NAMALWA (cell line): Measurements from ENCODE around the gene PTPRE.

Experiments
- DNase-seq: peaks from one replicate; pipeline ENCODE4 v3.0.0-alpha.2; 2015; ENCODE audit warnings: low spot score

PTPRE gene

DNA sequence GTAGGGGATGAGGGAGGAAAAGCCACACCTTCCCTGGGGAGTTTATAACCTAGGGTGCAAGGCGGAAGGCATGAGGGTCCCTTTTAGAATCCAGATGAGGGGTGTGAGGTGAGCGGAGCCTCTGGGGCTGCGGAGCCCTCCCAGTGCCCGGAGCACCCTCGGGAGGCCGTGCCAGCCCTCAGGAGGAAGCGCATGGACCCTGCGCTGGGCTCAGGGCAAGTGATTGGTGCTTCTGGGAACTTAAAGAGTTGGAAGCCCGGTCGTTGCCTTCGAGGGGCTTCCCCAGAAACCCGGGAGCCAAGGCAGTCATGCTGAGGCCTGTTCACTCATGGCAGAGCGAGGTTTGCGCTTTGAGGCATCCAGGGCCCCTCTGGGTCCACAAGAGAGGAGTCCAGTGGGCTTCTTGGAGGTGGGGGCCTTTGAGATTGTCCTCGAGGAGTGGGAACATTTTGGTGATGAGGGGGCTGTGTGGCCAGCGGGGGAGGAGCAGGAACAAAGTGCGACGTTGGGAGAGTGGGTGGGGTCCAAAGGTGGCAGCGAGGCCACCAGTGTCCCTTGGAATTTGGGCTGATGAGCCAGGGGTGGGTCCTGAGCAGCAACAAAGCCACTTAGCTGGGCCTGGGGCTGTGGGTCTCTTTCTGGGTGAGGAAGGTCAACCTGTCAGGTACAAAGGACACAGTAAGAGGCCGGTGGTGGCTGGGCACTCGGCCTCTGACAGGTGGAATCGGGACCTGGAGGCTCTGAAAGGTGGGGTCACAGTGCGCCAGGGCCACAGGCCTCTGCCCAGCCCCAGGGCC lies 139.5 kb downstream of the PTPRE start:
- no peak for DNase-seq

DNA sequence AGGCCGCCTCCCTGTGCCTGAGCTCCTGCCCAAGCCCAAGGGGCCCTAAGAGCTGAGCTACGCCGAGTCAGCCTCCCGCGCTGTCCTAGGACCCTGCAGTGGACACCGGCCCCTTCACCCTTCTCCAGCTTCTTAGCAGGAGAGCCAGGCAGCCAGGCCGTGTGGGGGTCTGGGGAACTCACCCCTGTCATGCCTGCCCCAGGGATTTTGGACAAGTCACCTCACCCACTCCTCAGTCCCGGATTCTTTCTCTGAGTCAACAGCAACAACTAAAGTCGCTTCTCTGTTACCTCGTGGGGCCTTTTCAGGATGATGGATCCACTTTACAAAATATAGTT lies 140.0 kb downstream of the PTPRE start:
- no peak for DNase-seq

DNA sequence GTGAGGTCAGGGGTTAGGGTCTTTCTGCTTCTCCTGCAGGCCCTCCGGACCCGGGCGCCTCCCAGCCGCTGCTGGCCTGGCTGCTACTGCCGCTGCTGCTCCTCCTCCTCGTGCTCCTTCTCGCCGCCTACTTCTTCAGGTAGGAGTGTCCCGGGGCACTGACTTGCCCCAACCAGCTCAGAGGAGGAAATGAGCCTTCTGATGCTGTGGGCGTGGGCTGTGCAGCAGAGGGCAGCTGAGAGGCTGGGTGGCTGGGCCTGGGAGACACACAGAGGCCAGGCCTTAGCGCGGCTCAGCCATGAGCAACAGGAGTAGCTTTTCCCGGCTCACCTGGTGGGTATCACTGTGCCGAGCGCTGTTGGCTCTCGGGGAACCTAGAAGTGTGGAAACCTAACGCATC lies 140.4 kb downstream of the PTPRE start:
- peak; percentile 91 for DNase-seq

DNA sequence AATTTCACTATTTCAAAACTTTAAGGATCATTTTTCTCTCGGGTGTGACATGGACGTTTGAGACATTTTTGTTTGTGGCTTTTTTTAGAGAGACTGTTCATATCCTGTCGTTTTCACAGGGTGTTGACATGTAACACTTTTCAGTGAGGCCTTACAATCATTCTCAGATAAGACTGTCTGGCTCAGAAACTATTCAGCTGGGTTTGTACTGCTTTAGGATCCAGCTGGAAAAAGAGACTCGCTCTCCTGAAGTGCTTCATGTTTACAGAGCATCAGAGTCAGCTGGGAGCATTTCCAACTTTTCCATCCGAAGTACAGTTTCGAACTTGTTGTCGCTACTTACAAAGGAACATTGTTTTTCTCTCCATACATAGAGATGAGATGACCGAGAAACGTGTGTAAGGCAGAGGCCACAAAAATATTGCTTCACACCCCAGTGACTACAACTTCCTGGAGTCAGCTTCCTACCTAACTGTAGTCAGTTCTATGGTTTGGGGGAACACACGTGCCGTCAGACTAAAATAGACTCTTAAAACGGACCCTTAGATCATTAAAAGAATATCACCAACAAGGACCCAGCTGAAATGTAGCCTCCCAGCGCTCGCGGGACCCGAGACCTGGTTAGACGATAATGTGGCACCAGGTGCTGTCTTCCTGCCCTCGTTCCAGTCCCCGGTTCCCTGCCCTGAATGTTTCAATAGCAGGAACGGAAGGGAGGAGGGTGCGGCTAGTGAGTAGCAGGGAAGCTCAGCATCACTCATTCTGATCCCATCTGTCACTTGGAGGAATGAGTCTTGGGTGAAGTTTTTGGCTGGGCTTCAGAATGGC lies 141.3 kb downstream of the PTPRE start:
- peak; percentile 60 for DNase-seq

DNA sequence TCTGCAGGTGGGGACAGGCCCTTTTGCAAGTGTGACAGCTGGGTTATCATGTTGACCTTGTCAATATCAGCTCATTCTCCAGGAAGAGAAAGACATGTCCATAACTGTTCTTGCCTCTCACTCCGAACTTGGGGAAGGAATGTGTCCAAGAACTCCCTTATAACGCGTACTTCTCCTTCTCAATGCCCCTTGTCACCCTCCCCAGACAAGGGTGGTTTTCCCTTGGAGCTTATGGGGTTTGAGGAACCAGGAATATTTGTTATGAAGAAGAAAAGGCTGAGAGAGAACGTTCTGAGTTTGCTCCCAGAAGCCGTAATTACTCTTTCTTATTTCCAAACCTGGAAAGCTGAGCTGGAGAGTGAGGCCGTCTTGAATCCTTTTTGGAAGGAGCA lies 141.9 kb downstream of the PTPRE start:
- no peak for DNase-seq

DNA sequence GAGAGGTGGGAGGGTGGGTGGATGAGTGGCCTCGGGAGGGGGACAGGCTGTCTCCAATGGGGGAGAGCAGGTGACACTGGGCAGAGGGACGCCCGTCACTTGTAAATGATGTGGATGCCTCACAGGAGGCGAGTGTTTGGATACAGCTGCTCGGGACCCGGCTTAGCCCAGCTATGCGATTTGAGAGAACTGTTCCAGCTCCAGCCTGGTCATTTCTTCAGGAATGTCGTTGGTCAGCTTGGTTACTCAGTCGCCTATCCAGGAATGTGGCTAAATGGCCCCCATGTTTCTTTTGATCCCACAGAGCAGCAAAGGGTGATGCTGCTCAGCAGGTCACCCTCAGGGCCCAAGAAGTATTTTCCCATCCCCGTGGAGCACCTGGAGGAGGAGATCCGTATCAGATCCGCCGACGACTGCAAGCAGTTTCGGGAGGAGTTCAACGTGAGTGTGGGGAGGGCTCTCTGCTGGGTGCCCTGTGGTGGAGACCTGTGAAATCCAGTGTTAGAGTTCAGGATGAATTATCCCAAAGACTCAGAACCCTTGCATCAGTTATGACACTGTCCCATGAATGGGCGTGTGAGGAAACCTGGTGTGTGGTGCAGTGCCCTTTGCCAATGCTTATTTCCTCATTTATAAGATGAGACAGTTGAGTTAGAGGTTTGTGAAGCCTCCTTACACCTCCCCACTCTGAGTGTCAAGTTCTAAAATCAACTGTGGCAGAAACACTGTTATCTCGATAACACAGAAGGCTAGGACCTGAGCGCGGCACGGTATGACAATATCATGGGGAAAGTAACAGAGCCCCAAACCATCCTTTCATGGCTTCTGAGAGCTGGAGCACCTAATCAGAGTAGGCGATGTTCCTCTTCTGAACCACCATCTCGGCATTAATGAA lies 142.6 kb downstream of the PTPRE start:
- no peak for DNase-seq

DNA sequence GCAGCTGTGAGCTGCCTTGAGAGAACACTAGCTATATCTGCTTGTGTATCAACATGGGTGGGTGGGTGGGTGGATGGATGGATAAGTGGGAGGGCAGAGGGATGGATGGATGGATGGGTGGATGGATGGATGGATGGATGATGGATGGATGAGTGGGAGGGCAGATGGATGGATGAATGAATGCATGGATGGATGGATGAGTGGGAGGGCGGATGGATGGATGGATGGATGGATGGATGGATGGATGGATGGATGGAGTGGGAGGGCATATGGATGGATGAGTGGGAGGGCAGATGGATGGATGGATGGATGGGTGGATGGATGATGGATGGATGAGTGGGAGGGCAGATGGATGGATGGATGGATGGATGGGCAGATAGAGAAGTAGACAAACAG lies 143.2 kb downstream of the PTPRE start:
- no peak for DNase-seq

DNA sequence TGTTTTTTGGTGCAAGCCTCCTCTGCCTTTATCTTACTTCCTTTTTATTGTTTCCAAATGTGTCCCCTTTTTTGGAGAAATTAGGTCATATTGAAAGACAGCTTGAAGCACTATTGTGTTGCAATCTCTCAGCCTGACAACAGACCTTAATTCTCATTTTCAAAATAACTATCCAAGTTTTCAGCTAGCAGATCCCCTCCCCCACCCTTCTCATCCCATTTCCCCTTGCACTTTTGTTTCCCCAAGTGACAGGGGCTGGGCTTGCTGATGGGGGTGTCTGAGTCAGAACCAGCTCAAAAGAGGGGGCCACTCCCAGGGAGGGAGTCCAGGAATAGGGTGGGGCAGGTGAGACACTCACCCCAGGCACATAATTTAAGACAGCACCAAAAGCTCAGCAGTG lies 144.0 kb downstream of the PTPRE start:
- DNase-seq: no peak

DNA sequence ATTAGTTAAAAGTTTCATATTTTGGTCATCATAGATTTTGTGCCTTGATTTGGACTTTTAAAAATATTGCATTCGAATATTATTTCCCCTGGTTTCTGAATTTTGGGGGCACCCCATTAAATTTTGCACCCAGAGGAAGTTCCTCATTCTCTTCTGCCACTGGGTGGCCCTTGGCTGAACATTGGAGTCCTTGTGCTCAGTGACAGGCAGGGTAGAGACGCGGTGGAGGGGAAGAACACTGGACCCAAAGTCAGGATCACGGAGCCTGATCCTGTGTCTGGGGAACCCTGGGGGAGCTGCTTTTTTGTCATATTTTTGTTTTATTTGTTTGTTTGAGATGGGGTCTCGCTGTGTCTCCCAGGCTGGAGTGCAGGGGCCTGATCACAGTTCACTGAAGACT lies 144.6 kb downstream of the PTPRE start:
- no peak for DNase-seq

DNA sequence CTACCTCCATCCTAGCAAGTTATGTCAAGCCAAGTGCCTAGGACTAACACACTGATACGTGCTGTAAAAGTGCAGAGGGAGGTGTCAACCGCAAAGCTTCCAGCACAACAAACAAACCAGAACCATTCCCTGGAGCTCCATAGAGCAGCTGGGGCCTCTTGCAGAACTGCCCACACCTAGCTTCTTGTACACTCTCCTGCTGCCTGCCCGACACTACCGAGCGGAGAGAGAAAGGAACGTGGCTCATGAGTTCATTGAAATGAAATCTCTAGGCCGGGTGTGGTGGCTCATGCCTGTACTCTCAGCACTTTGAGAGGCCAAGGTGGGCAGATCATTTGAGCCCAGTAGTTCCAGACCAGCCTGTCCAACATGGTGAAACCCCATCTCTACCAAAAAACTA lies 145.8 kb downstream of the PTPRE start:
- no peak for DNase-seq

DNA sequence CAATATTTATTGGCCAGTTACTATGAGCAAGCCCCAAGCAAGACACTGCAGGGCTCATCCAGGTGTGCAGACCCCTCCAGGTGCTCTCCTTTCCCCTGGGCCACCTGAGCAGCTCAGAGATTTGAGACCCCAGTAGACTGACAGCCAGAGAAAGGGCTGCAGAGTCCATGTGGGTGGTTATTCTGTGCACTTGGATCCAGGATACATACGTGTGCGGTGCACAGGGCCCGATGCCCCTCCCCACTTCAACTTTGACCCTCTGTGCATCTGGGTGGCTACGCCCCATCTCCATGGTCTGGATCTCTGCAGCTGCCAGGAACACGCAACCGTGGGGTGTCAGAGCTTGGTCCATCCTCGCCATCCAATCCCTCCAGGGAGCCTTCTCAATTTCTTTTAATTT lies 146.5 kb downstream of the PTPRE start:
- DNase-seq: no peak

DNA sequence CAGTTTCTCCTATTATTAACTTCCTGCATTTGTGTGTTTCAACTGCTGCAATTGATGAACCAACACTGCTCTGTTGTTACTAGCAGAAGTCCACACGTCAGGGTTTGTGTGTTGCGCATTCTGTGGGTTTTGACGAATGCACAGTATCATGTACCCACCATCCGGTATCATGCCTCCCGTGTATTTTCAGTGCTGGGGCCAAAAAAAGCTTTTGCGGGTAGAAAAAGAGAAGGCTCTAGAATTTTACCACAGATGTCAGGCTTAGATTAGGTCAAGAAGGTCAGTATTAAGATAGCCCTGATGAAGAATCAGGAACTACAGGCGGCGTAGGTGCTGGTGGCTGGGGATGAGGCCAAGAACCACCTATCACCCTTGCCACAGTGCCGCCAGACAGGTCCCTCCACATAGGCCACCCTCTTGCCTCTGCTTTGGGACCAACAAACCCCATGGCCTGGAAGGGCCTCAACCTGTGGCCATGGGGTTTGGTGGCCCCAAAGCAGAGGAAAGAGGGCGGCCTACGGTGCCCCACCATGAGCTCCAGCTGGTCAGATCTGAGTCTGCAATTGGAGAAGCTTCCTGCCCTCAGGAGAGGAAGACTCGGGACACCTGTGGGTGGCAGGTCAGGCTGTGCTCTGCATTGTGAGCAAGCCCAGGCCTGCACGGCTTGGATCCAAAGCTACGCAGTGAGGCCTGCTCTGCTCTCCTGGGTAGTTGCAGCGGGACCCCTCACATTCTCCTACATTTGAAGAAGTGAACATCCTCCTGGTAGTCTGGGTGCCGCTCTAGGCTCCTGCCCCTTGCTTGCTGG lies 147.5 kb downstream of the PTPRE start:
- DNase-seq: no peak

DNA sequence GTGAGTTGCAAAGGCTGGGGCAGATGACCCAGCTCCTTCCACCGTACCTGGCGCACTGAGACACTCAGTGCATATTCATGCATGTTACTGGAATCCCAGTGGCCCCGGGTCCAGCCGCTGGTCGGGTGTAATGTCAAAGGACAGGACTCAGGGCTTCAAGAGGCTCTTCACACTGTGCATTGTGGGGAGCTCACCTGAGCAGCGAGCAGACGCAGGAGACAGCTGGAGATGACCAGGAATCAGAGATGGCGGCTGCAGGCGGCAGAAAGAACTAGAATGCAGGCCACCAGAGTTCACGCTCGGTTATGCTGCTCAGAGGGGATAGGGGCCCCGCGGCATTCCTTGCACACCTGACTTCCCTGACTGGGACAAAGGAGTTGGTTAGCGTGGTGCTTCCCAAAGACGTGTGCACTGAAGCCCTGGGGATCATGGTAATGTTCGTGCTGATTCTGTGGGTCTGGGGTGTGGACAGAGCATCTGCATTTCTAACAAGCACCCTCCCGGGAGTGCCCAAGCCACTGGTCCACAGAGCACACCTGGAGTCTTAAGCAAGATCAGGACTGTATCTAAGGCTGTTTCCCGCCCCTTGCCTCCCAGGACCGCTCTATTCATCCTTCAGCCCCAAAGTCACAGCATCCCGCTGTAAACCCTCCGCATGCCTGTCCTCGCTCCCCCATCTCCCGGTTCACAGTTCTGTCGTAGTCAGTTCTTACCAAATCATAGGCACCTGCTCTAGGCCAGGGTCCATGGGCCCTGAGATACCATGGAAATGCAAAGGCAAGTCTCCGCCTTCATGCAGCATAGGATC lies 148.4 kb downstream of the PTPRE start:
- no peak for DNase-seq

DNA sequence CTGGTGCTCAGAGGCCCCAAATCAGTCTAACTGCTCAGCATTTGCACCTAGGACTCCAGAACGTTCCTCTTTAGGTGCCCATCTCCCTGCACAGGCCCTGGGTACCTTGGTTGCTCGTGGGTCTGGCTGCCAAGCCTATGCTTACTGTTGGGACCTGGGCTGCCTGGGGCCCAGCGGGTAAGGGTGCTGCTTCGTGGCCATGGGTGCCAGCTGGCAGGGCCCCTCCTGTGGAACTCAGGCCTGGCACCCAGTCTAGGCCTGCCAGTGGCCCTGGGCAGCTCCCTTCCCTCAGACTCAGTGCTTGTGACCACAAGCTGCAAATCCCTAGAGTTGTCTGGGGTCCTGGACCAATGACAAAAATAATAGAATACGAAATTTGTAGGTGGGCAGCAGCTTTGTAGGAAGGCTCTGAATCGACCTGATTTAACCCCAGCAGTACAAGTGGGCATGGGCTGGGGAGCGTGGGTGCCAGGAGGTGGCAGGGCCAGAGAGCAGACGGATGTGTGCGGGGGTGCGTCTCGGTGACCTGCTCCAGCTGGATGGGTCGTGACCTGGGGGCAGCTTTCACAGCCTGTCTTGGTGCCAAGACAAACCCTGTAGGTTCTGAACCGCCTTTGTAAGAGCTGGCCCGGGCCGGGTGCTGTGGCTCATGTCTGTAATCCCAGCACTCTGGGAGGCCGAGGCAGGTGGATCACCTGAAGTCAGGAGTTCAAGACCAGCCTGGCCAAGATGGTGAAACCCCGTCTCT lies 149.6 kb downstream of the PTPRE start:
- DNase-seq: no peak

DNA sequence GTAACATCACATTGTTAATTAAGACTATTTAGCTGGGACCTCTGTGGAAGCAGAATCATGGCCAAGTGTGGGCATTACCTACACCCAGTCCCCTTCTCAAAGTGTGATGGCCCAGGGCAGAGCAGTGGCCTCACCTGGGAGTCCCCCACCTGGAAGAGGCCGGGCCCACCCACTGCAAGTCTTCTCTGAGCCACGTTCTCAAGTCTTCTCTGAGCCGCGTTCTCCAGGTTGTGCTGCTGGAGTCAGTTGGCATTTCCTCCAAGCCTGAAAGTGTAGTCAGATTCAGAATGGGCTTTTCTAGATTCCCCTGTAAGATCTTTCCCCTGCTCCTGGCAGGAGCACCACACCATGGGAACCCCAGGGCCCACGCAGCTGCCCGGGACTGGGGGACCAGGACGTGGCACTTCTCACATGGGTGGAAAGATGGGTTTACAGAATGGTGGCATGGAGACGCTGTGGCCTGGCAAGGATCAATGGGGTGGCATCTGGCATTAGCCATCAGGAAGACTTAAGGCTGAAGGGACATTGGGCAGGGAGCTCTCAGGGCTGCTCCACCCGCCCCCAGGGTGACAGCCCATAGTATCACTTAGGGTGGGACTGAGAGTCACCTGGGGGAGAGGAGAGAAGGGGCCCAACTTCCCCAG lies 151.3 kb downstream of the PTPRE start:
- no peak for DNase-seq

DNA sequence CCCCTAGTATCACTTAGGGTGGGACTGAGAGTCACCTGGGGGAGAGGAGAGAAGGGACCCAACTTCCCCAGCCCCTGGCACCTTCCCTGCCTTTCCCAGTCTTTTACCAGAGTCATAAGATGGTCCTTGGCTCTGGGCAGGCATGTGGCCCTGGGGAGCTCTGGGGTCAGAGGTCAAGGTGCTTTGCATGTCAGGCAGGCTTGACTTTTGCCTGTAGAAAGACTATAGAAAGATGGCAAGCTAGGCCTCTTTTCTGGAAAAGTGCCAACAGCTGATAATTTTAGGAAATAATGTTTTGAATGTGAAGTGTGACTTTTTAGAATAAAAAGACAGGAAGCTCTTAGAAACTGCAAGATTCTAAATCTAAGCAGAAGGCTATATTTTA lies 151.8 kb downstream of the PTPRE start:
- DNase-seq: no peak

DNA sequence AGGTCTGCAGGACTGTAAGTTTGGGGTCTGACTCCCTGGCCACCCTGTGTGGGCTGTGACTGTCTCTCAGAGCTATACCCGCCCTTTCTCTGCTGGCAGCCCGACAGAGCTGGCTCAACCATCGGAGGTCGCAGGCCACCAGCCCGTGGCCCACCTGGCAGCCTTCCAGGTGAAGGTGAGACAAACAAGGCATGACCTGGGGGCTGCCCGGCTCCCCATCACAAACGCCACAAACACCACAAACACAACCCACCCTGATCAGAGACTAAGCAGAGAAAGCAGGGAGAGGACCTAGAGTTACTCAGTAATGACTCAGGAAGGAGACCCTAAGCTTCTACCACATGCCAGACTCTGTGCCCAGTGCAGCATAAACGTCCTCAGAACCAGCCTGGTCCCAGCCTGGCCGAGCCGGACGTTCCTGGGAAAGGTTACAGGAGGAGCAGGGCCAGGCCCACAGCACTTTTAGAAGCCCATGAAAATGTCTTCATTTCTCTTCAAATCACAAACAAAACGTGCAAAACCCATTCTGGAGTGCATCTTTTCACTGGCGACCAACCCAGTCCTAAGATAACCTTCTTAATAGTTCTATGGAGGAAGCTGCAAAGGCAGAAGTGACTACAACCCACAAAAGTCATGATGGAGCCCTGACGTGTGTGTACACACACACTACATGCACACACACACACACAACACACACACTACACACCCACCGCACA lies 152.5 kb downstream of the PTPRE start:
- no peak for DNase-seq

DNA sequence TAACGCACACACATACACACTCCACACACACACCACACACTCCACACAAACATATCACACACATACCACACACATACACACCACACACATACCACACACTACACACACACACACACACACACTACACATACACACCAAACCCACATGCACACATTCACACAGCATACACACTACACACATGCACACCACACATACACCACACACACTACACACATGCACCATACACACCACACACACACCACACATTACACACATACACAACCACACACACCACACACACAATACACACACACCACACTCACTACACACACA lies 153.0 kb downstream of the PTPRE start:
- no peak for DNase-seq
